NCI-H460 (cell line): Measurements from ENCODE around the gene UXS1. TPM values are rescaled to one million over a fixed set of nuclear protein-coding genes. Genes with fewer than 3 reads are reported as not detected.

Experiments
- DNase-seq: peaks from one replicate; pipeline ENCODE4 v3.0.0-alpha.2; 2016; ENCODE audit warnings: low read depth; ENCODE audit errors: extremely low read depth
- total RNA-seq: library from RNA; depleted of rRNA; stranded (reverse); fragments of >200 nt; shearing (Covaris generic); gene quantifications from 2 replicates; pipeline ENCODE4 v1.2.3, GENCODE V29; 2014

The UXS1 gene
- total RNA-seq, 1 experiment from 2014 or later: 29.8 TPM

DNA sequence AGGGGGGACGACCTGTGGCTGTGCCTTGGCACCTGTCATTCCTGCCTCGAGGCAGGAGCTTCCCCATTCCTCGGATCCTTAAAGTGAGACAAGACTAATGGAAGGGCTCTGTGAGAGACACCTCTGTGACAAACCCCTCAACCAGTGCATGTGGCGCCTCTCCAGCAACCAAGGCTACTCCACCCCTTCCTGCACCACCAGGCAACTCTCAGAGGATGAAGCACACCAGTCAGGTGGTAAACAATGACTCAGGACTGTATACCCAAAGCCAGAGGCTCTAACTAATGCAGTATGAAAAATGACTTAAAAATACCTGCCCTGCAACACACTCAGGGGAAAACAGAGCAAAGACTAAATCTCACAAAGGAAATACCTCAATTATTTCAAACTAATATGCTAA is 136.9 kb downstream of the UXS1 start:
- DNase-seq: no peak

DNA sequence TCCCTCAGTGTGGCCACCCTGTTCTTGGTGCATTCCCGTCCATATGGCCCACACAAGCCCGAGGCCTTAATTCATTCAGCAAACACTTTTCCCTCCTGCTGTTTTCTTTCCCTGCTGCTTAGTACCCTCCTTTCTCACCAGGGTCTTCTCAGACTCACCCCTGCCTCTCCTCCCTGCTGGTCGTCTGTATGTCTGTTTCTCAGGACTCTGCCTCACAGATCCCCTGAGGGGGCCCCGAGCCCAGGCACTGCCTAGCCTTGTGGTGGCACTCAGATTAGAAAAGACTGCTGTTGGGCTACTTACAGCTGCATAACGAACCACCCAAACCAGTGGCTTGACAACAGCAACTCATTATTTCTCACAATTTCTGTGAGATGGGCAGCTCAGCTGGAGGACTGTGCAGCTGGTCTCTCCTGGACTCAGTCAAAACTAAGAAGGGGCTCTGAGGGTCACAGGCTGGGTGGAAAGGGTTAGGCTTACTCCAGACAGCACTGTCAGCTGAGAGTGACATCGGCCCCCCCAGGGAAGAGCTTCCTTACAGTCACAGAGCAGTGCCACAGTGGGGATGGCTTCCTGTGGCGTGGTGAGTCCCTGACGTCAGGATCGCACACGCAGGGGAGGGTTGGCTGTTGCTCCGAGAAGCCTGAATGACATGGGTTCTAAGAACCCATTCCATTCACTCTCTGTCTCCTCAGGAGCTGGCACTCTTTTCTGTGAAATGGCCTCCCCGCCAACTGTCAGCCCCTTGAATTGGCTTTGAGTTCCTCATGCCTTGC is 139.0 kb downstream of the UXS1 start:
- no peak for DNase-seq

DNA sequence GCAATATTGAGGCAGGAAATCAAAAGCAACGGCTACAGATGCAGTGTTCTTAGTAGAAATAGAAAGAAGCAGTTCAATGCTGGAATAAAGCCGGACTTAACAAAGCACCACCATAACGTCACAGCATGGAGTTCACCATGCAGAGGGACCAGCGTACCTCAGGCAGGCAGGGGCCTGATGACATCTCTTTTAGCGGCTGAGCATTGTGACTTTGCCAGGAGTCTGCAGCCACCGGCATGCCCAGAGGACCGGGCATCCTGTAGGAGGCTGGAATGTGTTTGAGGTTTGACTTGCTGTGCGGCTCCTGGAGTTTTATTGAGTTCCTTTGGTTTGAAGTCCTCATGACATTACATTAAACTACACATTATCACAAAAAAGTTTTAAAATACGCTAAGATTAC is 139.8 kb downstream of the UXS1 start:
- no peak for DNase-seq

DNA sequence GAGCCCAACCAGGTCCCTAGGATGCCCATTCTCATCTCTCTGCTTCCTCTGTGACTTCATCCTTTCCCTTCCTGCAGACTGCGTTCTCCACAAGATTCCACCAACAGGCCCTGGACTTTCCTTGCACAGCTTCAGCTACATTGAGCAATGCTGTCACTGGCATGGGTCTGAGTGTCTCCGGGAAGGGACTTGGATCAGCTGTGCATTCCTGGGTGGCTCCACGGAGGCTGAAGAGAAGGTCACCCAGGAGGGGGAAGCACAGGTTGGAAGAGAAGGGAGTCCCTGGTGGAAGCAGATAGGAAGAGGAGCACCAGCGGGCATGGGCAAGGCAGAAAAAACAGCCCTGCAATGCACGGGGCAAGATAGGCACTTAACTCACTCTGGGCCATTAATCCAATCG is 140.5 kb downstream of the UXS1 start:
- no peak for DNase-seq

DNA sequence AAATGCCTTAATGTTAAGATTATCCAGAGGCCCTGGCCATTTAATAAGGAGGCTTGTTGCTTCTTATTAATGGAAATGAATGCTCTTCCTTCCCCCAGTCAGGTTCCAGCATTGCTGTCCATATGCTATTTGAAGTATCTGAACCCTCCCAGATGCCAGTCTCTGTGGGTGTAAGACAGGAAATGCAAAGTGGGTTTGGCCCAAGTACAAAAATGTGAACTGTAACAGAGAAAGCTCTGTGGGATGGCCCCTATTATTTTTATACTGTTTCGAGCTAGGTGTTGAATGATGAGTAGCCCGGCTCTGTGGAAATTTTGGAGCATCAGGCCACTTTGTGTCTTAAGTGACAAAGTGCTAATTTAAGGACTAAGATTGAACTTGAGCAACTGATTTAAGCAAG is 141.0 kb downstream of the UXS1 start:
- no peak for DNase-seq

DNA sequence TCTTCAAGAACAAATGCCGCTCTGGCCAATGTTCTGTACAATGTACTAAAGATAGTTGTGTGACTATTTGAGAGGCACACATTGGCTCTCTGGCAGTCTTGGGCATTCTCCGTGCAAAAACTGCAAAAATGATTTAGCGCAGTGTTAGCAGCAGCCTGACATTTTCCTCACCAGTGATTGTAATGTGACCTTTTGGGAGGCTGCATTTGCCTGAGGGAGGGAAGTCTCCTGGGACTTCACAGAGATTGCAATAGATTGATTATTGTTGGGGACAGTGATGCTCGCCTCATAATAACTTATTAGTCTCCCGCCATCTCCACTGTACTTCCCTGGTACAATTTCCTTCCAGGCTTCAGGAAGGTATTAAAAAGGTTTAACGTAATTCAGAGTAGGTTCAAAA is 149.2 kb downstream of the UXS1 start:
- no peak for DNase-seq

DNA sequence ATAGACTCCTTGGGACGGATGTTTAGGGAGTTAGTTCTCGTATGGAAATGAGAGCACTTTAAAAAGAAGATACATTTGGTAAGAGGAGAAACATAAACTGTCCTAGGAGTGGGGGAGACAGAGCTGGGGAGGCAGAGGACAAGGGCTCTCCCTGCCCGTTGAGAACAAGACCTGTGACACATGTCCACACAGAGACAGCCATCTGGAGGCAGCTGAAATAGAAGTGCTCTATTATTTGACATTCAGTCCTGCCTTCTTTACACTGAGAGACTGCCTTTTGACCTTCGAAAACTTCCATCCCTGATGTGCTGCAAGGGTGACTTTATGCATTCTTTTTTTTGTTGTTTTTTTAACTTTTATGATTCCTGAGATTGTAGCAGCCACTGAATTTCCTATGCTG is 150.1 kb downstream of the UXS1 start:
- no peak for DNase-seq
